NCI-H2171 (cell line): ENCODE data around the gene BANK1.

ENCODE experiments used
- DNase-seq: peaks from one replicate; lab custom pipeline; 2025; lab: John Stamatoyannopoulos, UW

BANK1 gene

GRCh38 chr4:101823864-101824263 is 33.3 kb downstream of the BANK1 start:
- DNase-seq = no peak

GRCh38 chr4:101824500-101824899 is 34.0 kb downstream of the BANK1 start:
- no peak for DNase-seq

- no peak for DNase-seq
These were observed 35.4 kb downstream of the BANK1 start for GRCh38 chr4:101825953-101826352.

GRCh38 chr4:101831816-101832215 is 41.3 kb downstream of the BANK1 start:
- no peak for DNase-seq

GRCh38 chr4:101833480-101833879 is 43.0 kb downstream of the BANK1 start:
- no peak for DNase-seq

- no peak for DNase-seq
These were observed 44.8 kb downstream of the BANK1 start for GRCh38 chr4:101835121-101835904.

- DNase-seq = no peak
These were observed 52.5 kb downstream of the BANK1 start for GRCh38 chr4:101843054-101843453.

GRCh38 chr4:101846550-101846949 is 56.0 kb downstream of the BANK1 start:
- DNase-seq = no peak

- no peak for DNase-seq
These were observed 60.2 kb downstream of the BANK1 start for GRCh38 chr4:101850698-101851097.

GRCh38 chr4:101851672-101852071 is 61.1 kb downstream of the BANK1 start:
- no peak for DNase-seq

GRCh38 chr4:101853028-101853427 is 62.5 kb downstream of the BANK1 start:
- DNase-seq = no peak

GRCh38 chr4:101853691-101854090 is 63.2 kb downstream of the BANK1 start:
- DNase-seq = no peak

- DNase-seq = no peak
These were observed 64.7 kb downstream of the BANK1 start for GRCh38 chr4:101855239-101855638.

- DNase-seq = no peak
These were observed 65.6 kb downstream of the BANK1 start for GRCh38 chr4:101856149-101856548.

- no peak for DNase-seq
These were observed 66.6 kb downstream of the BANK1 start for GRCh38 chr4:101857176-101857575.

GRCh38 chr4:101858641-101859040 is 68.1 kb downstream of the BANK1 start:
- DNase-seq = no peak

GRCh38 chr4:101862595-101862994 is 72.1 kb downstream of the BANK1 start:
- DNase-seq = no peak

GRCh38 chr4:101864660-101865059 is 74.1 kb downstream of the BANK1 start:
- DNase-seq = no peak

- no peak for DNase-seq
These were observed 75.1 kb downstream of the BANK1 start for GRCh38 chr4:101865501-101866062.

- no peak for DNase-seq
These were observed 80.3 kb downstream of the BANK1 start for GRCh38 chr4:101870874-101871273.

- DNase-seq = no peak
These were observed 81.6 kb downstream of the BANK1 start for GRCh38 chr4:101871962-101872676.

GRCh38 chr4:101885574-101885973 is 95.0 kb downstream of the BANK1 start:
- DNase-seq = no peak

- no peak for DNase-seq
These were observed 96.3 kb downstream of the BANK1 start for GRCh38 chr4:101886826-101887225.
